Stimulated activated CD8-positive, alpha-beta memory T cell treated with anti-CD3 and anti-CD28 coated beads, Interleukin-4, amount 100 ng/mL, for 24 hours (primary cell): ENCODE data around the gene CAMTA1.
"Not testable (repeated sequence)": the region's sequence is repeated elsewhere in the genome, so short reads cannot be mapped to it uniquely, and the experiment has no call there.

ENCODE experiments used
- DNase-seq: peaks from one replicate; pipeline ENCODE4 v3.0.0-alpha.2; 2020; ENCODE audit warnings: low read depth

Gene CAMTA1

DNA sequence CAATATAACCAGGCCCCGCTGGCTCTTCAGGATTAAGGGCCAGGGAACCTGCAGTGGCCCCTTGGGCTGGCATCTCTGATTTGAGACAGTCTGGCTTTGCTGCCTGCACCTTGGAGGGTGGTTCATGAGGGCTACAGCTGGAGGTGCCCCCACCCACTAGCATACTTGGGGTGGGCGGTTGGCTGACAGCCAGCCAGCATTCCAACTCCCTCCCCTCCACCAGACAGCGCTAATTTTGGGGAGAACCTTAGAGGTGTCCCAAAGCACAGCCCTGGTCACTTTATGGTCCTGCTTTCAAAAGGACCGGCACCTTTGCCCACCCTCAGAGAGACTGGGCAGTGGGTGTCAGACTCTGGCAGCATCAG is 805.2 kb downstream of the CAMTA1 start:
- no peak for DNase-seq

- DNase-seq, result no peak
Observed at GRCh38 chr1:7591565-7591964, 806.3 kb downstream of the CAMTA1 start.

DNA sequence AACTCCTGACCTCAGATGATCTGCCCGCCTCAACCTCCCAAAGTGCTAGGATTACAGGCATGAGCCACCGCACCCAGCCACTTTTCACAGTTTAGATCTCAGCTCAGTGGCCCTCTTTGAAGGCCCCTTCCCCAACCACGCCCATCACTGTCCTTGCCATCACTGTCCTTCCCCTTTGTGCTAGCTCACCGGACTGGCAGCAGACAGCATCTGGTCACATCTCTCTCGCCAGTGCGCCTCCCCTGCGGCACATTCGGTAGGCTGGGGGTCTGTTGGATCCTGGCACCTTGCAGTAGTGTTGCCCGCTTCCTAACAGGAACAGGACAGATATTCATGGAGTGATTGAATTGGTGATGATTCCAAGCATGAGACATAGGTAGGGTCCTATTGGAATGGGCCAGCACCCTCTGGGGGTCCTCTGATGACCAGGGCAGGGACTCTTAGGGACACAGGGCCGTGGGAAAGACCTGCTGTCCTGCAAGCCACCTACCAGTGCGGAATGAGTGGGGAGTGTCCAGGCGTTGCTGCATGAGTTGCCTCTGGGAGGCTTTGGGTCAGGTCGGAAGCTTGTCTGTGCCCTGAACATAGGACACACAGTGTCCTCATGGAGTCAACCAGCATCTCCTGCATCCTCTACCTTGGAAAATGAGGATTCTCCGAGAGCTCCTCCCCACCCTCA is 807.0 kb downstream of the CAMTA1 start:
- DNase-seq, result no peak

DNA sequence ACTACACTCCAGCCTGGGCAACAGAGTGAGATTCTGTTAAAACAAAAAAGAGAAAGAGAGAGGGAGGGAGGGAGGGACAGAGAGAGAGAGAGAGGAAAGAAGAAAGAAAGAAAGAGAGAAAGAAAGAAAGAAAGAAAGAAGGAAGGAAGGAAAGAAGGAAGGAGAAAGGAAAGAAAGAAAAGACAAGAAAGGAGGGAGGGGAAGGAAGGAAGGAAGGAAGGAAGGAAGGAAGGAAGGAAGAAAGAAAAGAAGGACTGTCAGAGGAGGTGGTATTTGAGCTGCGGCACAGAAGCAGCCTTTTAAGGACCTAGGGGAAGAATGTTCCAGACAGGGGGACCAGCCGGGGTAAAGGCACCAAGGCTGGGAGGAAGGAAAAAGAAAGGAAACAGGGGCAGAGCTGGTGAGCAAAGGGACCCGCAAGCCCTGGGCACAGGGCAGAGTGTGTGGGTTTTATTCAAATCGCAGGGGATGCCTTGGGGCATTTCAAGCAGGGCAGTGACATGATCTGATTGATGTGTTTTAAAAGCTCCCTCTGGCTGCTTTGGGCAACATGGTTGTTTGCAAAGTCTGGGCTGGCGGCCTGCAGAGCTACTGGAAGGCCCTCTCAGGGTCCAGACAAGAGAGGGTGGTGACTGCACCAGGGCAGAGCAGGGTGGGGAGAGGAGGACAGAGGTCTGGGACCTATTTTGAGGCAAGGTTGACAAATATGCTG is 808.9 kb downstream of the CAMTA1 start:
- no peak for DNase-seq

- no peak for DNase-seq
Observed at GRCh38 chr1:7594714-7595295, 809.6 kb downstream of the CAMTA1 start.

GRCh38 chr1:7595336-7595735 is 810.1 kb downstream of the CAMTA1 start:
- DNase-seq, result no peak

DNA sequence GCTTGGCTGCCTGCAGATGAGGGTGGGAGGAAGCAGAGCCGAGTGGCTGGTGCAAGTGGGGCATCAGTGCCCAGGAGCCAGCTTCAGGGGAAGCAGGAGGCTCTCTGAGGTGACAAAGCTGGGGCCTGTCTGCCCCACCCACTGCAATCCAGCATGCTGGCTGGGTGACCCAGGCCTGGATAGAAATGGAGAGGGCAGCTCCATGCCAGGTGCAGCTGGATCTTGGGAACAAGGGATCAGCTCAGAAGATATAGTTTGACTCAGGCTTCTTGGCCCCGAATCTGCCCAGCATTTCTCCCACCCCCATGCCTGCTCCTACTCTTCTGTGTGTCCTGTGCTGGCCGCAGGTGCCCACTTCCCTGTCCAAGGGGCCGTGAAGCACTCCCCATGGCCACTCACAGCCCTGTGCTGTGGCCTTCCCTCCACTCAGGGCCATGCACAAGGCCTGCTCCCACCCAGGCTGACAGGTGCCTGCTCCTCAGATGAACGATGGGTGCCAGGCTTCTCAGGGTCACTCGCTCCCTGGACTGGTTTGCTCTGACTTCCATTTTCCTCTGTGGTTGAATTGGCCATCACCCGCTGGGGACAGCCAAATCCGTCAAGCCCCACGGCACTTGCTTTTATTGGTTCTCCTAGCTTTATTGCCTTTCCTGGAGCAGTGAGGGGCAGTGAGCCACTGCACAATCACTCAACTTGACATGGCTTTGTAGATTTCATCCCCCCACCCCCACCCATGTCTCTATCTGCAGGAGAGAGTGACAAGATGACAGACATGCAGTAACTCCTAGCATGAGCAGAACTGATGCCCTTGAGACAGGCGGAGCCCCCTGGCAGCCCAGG is 811.1 kb downstream of the CAMTA1 start:
- DNase-seq, result no peak

- DNase-seq, result not testable (repeated sequence)
Observed at GRCh38 chr1:7598058-7598457, 812.8 kb downstream of the CAMTA1 start.

DNA sequence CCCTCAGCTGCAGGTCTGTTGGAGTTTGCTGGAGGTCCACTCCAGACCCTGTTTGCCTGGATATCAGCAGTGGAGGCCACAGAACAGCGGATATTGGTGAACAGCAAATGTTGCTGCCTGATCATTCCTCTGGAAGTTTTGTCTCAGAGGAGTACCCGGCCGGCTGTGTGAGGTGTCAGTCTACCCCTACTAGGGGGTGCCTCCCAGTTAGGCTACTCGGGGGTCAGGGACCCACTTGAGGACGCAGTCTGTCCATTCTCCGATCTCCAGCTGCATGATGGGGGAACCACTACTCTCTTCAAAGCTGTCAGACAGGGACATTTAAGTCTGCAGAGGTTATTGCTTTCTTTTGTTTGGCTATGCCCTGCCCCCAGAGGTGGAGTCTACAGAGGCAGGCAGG is 819.7 kb downstream of the CAMTA1 start:
- not testable (repeated sequence) for DNase-seq

- no peak for DNase-seq
Observed at GRCh38 chr1:7606096-7606495, 820.8 kb downstream of the CAMTA1 start.

- no peak for DNase-seq
Observed at GRCh38 chr1:7607097-7607496, 821.8 kb downstream of the CAMTA1 start.

DNA sequence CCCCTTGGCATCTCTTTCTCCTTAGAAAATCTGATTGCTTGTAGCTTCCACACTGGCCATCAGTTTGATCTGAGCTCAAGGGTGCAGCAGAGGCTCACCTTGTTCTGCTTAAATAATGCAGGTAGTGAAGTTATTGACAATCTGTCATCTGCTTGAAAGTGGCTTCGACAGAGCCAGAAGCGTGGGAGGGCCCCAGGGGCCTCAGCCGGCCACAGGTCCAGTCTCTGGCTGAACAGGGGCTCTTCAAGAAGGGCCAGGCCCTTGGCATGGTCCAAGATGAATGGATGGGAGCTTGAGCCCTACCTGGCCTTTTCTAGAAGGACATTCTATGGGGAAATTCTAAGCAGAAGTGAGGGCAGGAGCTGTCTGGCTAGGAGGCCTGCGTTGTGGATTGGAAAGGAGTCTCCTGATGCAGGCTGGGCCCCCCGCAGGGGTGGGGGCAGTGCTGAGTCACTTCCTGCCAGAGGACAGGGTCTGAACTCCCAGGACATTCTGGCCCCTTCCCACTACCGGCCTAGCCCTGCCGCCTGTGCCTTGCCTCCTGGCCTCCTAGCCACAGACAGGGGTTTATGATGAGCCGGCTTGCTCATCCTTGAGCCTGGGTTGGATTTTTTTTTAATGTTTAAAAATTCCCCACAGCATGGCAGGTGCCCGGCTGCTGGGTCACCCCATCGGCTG is 823.5 kb downstream of the CAMTA1 start:
- no peak for DNase-seq

- DNase-seq, result no peak
Observed at GRCh38 chr1:7609311-7609994, 824.2 kb downstream of the CAMTA1 start.

- DNase-seq, result no peak
Observed at GRCh38 chr1:7610106-7610731, 825.0 kb downstream of the CAMTA1 start.

DNA sequence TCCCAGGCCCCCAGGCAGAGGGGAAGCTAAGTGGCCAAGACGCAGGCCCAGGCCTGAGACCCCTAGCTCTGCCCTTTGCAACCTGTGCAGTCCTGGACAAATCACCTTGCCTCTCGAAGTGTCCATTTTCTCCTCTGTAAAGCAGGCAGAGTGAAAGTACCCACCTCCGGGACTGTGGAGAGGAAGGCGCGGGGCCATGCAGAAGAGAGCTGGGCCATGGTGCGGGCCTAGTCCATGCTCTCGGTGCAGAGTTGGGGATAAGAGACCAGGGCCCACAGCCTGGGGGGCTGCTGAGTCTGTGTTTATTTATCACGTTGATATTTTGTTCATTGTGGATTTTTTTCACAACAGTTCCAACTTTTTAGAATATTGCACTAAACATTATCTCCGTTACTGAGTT is 825.7 kb downstream of the CAMTA1 start:
- no peak for DNase-seq

GRCh38 chr1:7611421-7612010 is 826.3 kb downstream of the CAMTA1 start:
- no peak for DNase-seq

GRCh38 chr1:7613106-7613850 is 828.0 kb downstream of the CAMTA1 start:
- no peak for DNase-seq

GRCh38 chr1:7613851-7614205 is 828.6 kb downstream of the CAMTA1 start:
- DNase-seq, result no peak

DNA sequence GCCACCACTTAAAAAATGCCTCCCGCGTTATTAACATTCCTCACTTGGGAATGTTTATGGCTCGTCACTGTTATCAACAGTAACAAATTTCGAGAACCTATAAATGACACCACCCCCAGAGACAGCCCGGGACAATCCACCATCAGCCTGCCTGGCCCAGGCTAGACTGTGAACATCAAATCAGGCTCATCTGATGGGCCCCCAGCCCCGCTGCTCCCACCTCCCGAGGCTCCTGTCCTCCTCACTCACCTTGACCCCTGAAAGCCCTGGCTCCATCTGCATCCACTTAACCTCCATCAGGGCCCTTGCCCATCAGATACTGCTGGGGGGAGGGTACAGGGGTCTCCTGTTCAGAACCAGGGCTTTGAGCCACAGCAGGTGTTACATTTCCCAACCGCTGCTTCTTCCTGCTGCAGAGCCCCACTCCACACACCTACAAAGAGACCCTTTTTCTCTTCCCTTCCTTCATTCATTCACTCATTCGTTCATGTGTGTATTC is 829.4 kb downstream of the CAMTA1 start:
- no peak for DNase-seq

- no peak for DNase-seq
Observed at GRCh38 chr1:7615138-7615537, 829.9 kb downstream of the CAMTA1 start.
